Prostate gland (tissue), 2 donors: Measurements from ENCODE around the gene TMEM252.

Experiments
- POLR2A ChIP-seq: fragments of 450-650 bp; IDR thresholded peaks from one replicate; pipeline ENCODE4 v1.6.1; 2016; ENCODE audit warnings: antibody characterized with exemption, mild to moderate bottlenecking
- TF ChIP-seq, protein P1 (sequence below), 4 experiments: fragments of 200-600 bp in 2 of 4; fragments of 450-650 bp in 2 of 4; sonication (generic) in 2 of 4; IDR thresholded peaks; 1 replicate in 3 of 4; 2 replicates in 1 of 4; pipeline ENCODE4 v1.5.1; 2016 to 2019; ENCODE audit warnings: antibody characterized with exemption in 4 of 4, mild to moderate bottlenecking in 2 of 4, moderate library complexity in 2 of 4

DNA sequence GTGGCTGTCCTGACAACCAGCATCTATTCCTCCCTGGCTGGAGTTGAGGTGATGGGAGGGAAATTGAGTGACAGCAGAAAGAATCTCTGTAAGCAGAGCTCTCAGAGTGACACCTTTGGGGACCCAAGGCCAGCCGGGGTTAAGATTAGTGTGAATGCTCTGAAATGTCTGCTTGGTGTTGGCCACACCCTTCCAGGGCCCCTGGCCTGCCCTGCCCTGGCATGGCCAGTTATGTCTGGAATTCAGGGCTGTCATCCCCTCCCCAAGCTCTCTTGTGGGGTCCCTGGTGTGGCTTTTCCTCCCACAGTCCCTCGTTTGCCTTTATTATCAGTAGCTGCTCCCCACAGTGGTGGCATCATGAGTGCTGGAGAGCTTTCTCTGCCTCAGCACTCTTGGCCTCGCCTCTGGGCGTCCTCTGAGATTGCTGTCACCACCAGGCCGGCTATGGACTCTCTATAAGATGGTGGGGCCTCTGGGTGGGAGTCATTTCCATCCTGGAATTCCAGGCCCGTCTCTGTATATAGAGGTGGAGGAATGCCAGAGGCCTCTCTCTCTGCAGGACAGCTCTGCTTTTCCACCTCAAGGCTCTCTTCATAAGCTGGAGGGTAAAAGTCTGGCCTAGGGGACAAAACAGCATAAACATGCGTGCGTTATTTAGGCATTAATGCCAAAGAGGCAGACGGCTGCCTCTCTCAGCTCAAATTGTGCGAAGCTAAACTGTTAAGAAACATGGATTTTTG lies 3.6 kb downstream of the TMEM252 start:
- TF ChIP-seq, protein P1, sequence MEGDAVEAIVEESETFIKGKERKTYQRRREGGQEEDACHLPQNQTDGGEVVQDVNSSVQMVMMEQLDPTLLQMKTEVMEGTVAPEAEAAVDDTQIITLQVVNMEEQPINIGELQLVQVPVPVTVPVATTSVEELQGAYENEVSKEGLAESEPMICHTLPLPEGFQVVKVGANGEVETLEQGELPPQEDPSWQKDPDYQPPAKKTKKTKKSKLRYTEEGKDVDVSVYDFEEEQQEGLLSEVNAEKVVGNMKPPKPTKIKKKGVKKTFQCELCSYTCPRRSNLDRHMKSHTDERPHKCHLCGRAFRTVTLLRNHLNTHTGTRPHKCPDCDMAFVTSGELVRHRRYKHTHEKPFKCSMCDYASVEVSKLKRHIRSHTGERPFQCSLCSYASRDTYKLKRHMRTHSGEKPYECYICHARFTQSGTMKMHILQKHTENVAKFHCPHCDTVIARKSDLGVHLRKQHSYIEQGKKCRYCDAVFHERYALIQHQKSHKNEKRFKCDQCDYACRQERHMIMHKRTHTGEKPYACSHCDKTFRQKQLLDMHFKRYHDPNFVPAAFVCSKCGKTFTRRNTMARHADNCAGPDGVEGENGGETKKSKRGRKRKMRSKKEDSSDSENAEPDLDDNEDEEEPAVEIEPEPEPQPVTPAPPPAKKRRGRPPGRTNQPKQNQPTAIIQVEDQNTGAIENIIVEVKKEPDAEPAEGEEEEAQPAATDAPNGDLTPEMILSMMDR (IDR thresholded peaks at IDR 0.05), result no peak
- no peak for TF ChIP-seq POLR2A
